ENCODE results near the gene AKT1.

AKT1 gene

GRCh38 chr14:104799244-104800014 is 3.9 kb upstream of the AKT1 start:
- DNase-seq (ENCODE audit: low read depth): peak; percentile 31

GRCh38 chr14:104798300-104799243 is 3.0 kb upstream of the AKT1 start:
- DNase-seq (ENCODE audit: low read depth): no peak

GRCh38 chr14:104797115-104798044 is 1.8 kb upstream of the AKT1 start:
- no peak for DNase-seq (ENCODE audit: low read depth)

- no peak for DNase-seq (ENCODE audit: low read depth)
These were observed 1.1 kb upstream of the AKT1 start for GRCh38 chr14:104796687-104797081.

DNA sequence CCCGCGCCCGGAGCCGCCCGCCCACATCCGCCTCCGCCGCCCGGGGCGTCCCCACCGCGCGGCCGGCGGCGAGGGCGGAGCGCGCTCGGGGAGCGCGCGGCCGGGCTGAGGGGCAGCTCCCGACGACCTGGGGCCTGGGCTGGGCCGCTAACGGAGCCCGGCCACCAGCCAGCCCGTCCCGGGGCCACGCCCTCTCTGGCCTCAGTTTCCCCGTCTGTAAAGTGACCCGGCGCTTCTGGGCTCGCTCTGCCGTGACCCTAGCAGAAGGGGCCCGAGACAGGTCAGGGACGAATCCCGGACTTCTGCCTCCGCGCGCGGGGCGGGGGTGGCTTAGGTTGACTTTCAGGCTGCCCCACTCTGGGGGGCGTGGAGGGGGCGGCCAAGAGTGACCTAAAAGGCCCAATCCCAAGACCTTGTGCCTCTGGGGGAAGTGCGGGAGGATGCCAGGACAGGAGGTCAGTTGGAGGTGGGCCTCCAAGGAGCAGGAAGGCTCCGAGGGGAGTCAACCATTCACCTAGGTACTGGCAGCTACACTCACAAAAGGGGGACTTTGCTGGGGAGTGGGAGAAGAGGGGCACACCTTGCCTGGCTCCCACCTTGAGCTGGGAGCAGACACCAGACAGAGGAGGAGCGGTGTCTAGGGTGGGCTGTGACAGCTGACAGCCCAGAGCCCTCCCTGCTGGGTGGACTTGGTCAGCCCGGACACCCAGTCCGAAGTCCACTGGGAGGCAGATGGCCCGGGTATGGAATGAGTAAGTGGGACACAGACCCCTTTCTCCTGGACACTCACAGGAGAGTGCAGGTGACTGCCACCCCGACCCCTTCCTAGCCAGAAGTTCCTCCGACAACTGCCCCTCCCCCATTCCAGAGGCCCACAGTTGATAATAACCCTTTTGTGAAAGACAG is 486 bp upstream of the AKT1 start:
- peak; percentile 64 for DNase-seq (ENCODE audit: low read depth)

GRCh38 chr14:104794631-104794992 is 936 bp downstream of the AKT1 start:
- DNase-seq (ENCODE audit: low read depth): peak; percentile 40

DNA sequence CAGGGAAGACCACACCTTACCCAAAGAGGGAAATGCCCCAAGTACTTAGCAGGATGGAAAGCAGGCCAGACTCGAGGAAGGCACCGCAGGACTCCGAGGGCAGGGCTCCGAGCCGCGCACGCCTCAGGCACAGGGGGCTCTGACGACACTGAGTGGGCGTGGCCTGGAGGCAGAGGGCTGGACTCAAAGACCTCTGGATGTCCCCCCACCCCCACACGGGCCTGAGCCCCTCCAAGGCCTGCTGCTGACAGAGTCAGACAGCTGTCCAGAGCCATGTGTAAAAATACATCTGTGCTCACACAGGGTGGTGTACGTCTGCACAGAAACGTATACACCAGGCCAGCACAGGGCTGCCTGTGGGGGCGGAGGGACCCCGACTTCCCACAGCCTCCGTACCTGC is 1.4 kb downstream of the AKT1 start:
- DNase-seq (ENCODE audit: low read depth): peak; percentile 78

GRCh38 chr14:104793703-104793959 is 1.9 kb downstream of the AKT1 start:
- DNase-seq (ENCODE audit: low read depth): no peak

- DNase-seq (ENCODE audit: low read depth): no peak
These were observed 2.4 kb downstream of the AKT1 start for GRCh38 chr14:104792945-104793702.

GRCh38 chr14:104792101-104792884 is 3.3 kb downstream of the AKT1 start:
- DNase-seq (ENCODE audit: low read depth): no peak

- DNase-seq (ENCODE audit: low read depth): no peak
These were observed 4.1 kb downstream of the AKT1 start for GRCh38 chr14:104791425-104791824.

DNA sequence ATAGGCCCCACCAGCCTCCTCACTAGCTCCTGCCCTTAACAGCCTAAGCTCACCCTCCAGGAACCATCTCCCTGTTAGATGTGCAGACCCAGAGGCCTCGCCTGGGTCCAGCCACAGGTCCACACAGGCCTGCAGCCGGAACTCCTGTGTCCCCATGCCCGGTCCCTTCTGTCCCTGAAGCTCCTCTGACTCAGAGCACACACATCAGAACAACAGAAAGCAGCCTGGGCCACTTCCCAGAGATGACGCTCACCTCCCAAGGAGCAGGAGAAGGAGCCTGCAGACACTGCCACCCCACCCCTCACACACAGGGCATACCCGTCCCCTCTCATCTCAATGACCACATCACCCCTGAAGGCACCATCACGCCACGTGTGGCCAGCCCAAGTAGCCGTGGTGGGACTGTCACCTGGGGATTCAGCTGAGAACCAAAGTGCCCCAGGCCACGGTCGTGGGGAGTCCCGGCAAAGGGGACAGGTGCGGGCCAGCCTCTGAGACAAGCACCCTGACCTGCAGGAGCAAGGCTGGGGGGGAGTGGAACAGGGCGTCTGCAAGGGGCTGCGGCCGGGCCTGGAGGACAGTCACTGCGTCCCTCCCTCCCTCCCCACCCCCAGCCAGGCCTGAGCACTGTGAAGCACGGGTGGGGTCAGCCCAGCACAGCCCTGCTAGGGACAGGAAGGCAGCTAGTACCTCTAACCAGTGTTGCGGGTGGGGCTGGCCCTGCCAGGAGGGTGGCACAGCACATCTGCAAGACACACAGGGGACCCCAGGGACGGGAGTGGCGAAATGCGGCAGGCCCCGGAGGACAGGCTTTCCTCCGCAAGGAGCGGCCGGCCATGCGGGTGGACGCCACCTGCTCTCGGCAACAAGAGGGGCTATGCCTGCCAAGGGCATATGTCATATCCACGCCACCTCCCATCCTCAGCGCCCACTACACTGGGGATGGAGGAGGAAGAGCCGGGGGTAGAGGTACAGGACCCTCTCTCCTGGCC is 5.5 kb downstream of the AKT1 start:
- DNase-seq (ENCODE audit: low read depth): no peak

DNA sequence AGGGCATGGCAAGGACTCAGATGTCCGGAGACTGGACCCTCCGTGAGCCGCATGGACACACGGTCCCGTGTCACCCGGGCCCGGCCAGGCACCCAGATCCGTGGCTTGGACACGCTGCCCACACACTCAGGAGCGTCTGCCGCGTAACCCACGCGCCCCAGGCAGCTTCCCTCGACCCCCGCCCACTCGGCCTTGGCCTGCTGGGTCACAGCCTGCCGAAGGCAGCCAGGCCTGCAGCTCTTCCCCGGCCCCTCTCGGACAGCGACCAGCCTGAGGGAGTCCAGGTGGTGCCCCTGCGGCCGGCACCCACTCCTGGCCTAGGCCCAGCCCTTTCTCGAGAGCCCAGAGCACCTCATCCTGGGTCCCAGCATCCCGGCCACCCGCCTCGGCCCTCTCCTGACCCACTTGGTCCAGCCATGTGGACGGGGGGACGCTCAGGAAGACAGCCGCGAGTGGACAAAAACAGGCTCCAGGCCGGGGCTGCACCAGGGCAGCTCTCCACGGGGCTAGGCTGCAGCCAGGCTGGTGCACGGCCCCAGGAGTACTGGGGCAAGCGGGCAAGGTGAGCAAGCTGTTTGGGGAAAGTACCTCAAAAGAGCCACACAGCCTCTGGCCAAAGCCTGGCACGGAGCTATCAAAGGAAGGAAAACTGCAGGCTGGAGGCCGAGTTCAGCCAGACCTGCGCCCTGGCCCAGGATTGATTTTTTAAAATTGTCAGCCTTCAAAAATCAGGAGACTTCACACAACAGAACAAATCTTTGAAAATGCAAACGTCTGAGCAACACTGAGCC is 6.5 kb downstream of the AKT1 start:
- no peak for DNase-seq (ENCODE audit: low read depth)

- DNase-seq (ENCODE audit: low read depth): no peak
These were observed 7.3 kb downstream of the AKT1 start for GRCh38 chr14:104788161-104788818.

DNA sequence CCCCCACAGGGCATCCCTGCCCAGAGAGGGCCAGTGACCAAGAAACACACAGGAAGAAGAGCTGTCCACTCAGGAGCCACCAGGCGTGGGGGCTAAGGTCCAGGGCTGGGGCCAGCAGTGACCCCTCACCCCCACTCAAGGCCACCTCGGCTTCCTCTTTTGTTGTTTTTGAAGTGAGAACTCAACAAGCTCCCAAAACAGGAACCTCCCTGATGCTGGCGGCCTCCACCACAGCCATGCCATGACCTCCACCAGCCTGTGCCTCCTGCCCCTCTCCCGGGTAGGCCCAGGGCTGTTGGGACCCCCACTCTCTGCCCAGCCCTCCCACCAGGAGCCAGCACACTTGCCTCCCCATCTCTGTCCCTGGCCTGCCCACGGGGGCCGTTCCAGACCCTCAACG is 7.8 kb downstream of the AKT1 start:
- DNase-seq (ENCODE audit: low read depth): no peak

GRCh38 chr14:104786726-104787675 is 8.5 kb downstream of the AKT1 start:
- DNase-seq (ENCODE audit: low read depth): no peak
